ENCODE measurements around the gene NR2C1.

GRCh38 chr12:95100264-95101190, 27.1 kb upstream of the NR2C1 start:
- TF ChIP-seq POLR2AphosphoS5 (IDR thresholded peaks at IDR 0.05; ENCODE audit: low read depth, low read length), result no peak
- no peak for TF ChIP-seq SIN3A (IDR thresholded peaks at IDR 0.05; ENCODE audit: borderline replicate concordance, insufficient read depth, low read length)

Measured in PFSK-1 (cell line).